Dedifferentiated amniotic fluid mesenchymal stem cell (primary cell): Measurements from ENCODE around the gene PTDSS2.
A peak's percentile ranks its signal among the peaks of the same experiment; 100 is the strongest.

Experiments used
- DNase-seq: peaks from one replicate; pipeline ENCODE4 v3.0.0-alpha.2; 2016; ENCODE audit errors: extremely low spot score

PTDSS2 gene

GRCh38 chr11:530960-531831, 81.1 kb downstream of the PTDSS2 start:
- DNase-seq, result no peak

GRCh38 chr11:531919-532526, 81.9 kb downstream of the PTDSS2 start:
- no peak for DNase-seq

GRCh38 chr11:532527-532985, 82.5 kb downstream of the PTDSS2 start:
- DNase-seq, result no peak

- no peak for DNase-seq
Observed at GRCh38 chr11:532986-533585, 83.0 kb downstream of the PTDSS2 start.

GRCh38 chr11:533586-534395, 83.7 kb downstream of the PTDSS2 start:
- no peak for DNase-seq

GRCh38 chr11:534396-535209, 84.5 kb downstream of the PTDSS2 start:
- no peak for DNase-seq

- no peak for DNase-seq
Observed at GRCh38 chr11:535210-535518, 85.1 kb downstream of the PTDSS2 start.

GRCh38 chr11:535519-536454, 85.7 kb downstream of the PTDSS2 start, which contains the start of gene HRAS:
TSS of gene HRAS (minus strand) at chr11:535576.
- peak; percentile 88 for DNase-seq

GRCh38 chr11:536841-537621, 87.0 kb downstream of the PTDSS2 start, which contains the start of gene LRRC56:
TSS of gene LRRC56 (plus strand) at chr11:537527. CDS start at chr11:540685, 3,158 bp downstream.
- DNase-seq, result peak; percentile 43

GRCh38 chr11:537622-538430, 87.7 kb downstream of the PTDSS2 start:
- DNase-seq, result no peak

- DNase-seq, result no peak
Observed at GRCh38 chr11:538431-539051, 88.5 kb downstream of the PTDSS2 start.

GRCh38 chr11:539971-540481, 89.9 kb downstream of the PTDSS2 start:
- DNase-seq, result no peak
